ENCODE results near the gene RBM12.

The RBM12 gene

GRCh38 chr20:35654415-35654814 lies 10.3 kb downstream of the RBM12 start:
- POLR2A ChIA-PET: no interaction called here

GRCh38 chr20:35653893-35654292 lies 10.8 kb downstream of the RBM12 start:
- no peak overlapping the region for H3K27ac ChIP-seq (ENCODE audit: extremely low read depth, low read depth, low read length)
- ChIA-PET POLR2A (no interaction called here), CTCF (no interaction called here)
- H3K4me1 ChIP-seq (ENCODE audit: control insufficient read depth, insufficient read depth, low read length): peaks cover 10% of the 10 kb centered on the region; the same call in 1 of the 2 replicates
- peaks cover 4 to 55% of the 10 kb centered on the region in 2 experiments; a peak in 2 of 3 replicates for H3K36me3 ChIP-seq (ENCODE audit: control insufficient read depth in 2 of 2, insufficient read depth in 1 of 2, low read length in 2 of 2)
- no peaks in the 10 kb centered on the region for H3K9me3 ChIP-seq (ENCODE audit: control insufficient read depth, insufficient read depth, low read depth, low read length)
- TF ChIP-seq ZNF433 (tag by site-specific recombination; IDR thresholded peaks at IDR 0.05; ENCODE audit: low read depth) (no peak), ZNF596 (tag by site-specific recombination; IDR thresholded peaks at IDR 0.05) (no peak), ZNF521 (tag by site-specific recombination; IDR thresholded peaks at IDR 0.05) (no peak), ZNF248 (tag by site-specific recombination; IDR thresholded peaks at IDR 0.05) (no peak), ZNF311 (tag by site-specific recombination; IDR thresholded peaks at IDR 0.05; ENCODE audit: borderline replicate concordance) (no peak), ZSCAN18 (tag by site-specific recombination; IDR thresholded peaks at IDR 0.05) (no peak), ZBTB44 (tag by site-specific recombination; IDR thresholded peaks at IDR 0.05) (no peak), HOXA7 (CRISPR knock-in tag; IDR thresholded peaks at IDR 0.05; ENCODE audit: borderline replicate concordance) (no peak)
- no peak overlapping the region for H3K4me3 ChIP-seq (ENCODE audit: low read depth, low read length)

More at GRCh38 chr20:35654415-35654814, 10.3 kb downstream of the RBM12 start:
- CTCF ChIA-PET: no interaction called here
- H3K4me3 ChIP-seq (ENCODE audit: low read depth, low read length): no peak overlapping the region
- H3K27ac ChIP-seq (ENCODE audit: extremely low read depth, low read depth, low read length): no peak overlapping the region
- peaks cover 14% of the 10 kb centered on the region; the same call in 1 of the 2 replicates for H3K4me1 ChIP-seq (ENCODE audit: control insufficient read depth, insufficient read depth, low read length)
- peaks cover 4 to 50% of the 10 kb centered on the region in 2 experiments; a peak in 2 of 3 replicates for H3K36me3 ChIP-seq (ENCODE audit: control insufficient read depth in 2 of 2, insufficient read depth in 1 of 2, low read length in 2 of 2)
- H3K9me3 ChIP-seq (ENCODE audit: control insufficient read depth, insufficient read depth, low read depth, low read length): no peaks in the 10 kb centered on the region
- TF ChIP-seq ZNF660 (tag by site-specific recombination; IDR thresholded peaks at IDR 0.05) (no peak), SCRT2 (tag by site-specific recombination; IDR thresholded peaks at IDR 0.05) (peak; percentile 82), HIC1 (tag by site-specific recombination; IDR thresholded peaks at IDR 0.05) (peak; percentile 79), SCRT1 (tag by site-specific recombination; IDR thresholded peaks at IDR 0.05; ENCODE audit: borderline replicate concordance) (peak; percentile 74; the same call in 1 of the 2 replicates), ZNF133 (tag by site-specific recombination; IDR thresholded peaks at IDR 0.05) (no peak), ZNF23 (tag by site-specific recombination; IDR thresholded peaks at IDR 0.05; ENCODE audit: borderline replicate concordance) (no peak)

- Histone ChIP-seq H3K36me3 (ENCODE audit: control insufficient read depth in 2 of 2, insufficient read depth in 1 of 2, low read length in 2 of 2) (peaks cover 4 to 55% of the 10 kb centered on the region in 2 experiments; a peak in 2 of 3 replicates), H3K4me3 (ENCODE audit: low read depth, low read length) (no peak overlapping the region), H3K27ac (ENCODE audit: extremely low read depth, low read depth, low read length) (no peak overlapping the region), H3K4me1 (ENCODE audit: control insufficient read depth, insufficient read depth, low read length) (0 out of 2 replicates have a peak, but pooled peaks cover 8% of the 10 kb centered on the region), H3K9me3 (ENCODE audit: control insufficient read depth, insufficient read depth, low read depth, low read length) (no peaks in the 10 kb centered on the region)
- TF ChIP-seq OSR2 (tag by site-specific recombination; IDR thresholded peaks at IDR 0.05): no peak
- no peak for TF ChIP-seq ZNF211 (tag by site-specific recombination; IDR thresholded peaks at IDR 0.05; ENCODE audit: low read depth)
- TF ChIP-seq ZNF558 (tag by site-specific recombination; IDR thresholded peaks at IDR 0.05): no peak
- TF ChIP-seq ZNF843 (tag by site-specific recombination; IDR thresholded peaks at IDR 0.05): no peak
- TF ChIP-seq ZNF133 (tag by site-specific recombination; IDR thresholded peaks at IDR 0.05): no peak
- no peak for TF ChIP-seq ZNF138 (tag by site-specific recombination; IDR thresholded peaks at IDR 0.05; ENCODE audit: borderline replicate concordance)
- no peak for TF ChIP-seq ZNF362 (tag by site-specific recombination; IDR thresholded peaks at IDR 0.05)
- no peak for TF ChIP-seq ZNF280C (tag by site-specific recombination; IDR thresholded peaks at IDR 0.05)
- no peak for TF ChIP-seq ZNF488 (tag by site-specific recombination; IDR thresholded peaks at IDR 0.05)
- ChIA-PET POLR2A (no interaction called here), CTCF (no interaction called here)
Measured at GRCh38 chr20:35653430-35653734, 11.3 kb downstream of the RBM12 start.

All from HEK293 (cell line).